ENCODE measurements around the gene DDX52. TPM values are rescaled to one million over a fixed set of nuclear protein-coding genes. Genes with fewer than 3 reads are reported as not detected.
A peak's percentile ranks its signal among the peaks of the same experiment; 100 is the strongest.

The DDX52 gene
- total RNA-seq, 1 donor from 2014 or later: 55.1 TPM

DNA sequence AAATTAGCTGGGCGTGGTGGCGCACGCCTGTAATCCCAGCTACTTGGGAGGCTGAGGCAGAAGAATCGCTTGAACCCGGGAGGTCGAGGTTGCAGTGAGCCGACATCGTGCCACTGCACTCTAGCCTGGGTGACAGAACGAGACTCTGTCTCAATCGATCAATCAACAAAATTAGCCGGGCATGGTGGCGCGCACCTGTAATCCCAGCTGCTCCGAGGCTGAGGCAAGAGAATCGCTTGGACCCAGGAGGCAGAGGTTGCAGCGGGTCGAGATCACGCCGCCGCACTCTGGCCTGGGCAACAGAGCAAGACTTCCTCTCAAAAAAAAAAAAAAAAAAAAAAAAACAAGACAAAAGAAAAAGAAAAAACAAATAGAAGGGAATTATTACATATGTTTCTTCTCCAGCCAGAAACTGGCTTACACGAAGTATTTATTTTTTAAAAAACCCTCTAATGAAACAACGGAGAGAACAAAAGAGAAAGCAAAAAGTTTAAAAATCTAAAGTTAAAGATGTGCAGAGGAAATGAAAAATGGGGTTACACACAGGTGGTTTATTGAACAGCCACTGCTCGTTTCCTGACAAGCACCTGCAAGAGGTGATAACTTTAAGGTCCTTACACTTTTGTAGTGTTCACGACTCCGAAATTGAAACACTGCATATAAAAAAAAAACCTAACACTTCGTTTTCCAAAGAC is 35.5 kb downstream of the DDX52 start:
- Histone ChIP-seq H3K79me2 (ENCODE audit: insufficient read depth, low read length) (peaks cover 57% of the 10 kb centered on the region), H3K27ac (ENCODE audit: low read depth, low read length) (no peak overlapping the region)

DNA sequence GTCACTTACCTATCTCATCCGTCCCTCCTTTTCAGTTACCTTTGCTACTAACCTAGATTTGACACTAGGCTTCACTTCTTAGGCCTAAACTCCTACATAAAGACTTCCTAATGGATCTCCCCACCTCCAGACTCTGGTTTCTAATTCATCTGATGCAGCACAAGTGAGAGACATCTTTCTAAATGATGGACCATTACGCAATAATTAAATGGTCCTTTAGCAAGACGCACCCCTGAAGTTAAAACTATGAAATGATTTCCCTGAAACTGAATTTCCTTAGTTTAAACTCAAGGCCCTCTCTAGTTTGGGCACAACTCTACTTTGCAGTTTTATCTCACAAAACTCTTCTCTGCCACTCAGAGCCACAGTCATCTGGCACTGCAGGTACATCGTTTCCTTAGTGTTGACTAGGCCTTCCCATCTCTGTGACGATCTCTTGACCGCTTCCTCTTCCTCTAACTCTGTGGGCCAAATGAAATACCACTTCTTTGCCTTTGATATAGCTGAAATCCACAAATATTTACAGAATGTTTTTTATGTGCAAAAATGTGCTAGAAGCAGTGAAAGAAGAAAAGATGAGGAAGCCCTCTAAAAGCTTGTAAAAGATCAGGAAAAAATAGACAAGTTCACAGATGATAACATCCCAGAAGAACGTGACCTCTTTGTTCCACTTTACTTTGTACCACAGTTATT is 37.3 kb downstream of the DDX52 start:
- H3K9me3 ChIP-seq (ENCODE audit: insufficient read depth, low read depth, low read length): peaks cover 5% of the 10 kb centered on the region
- no peak overlapping the region for H2AFZ ChIP-seq (ENCODE audit: low read depth, low read length)
- peaks cover 9% of the 10 kb centered on the region for H3K4me1 ChIP-seq (ENCODE audit: insufficient read depth, low read length)
- peak; percentile 42 for DNase-seq (ENCODE audit: low read depth)
- no peak overlapping the region for H3K27ac ChIP-seq (ENCODE audit: low read depth, low read length)
- peaks cover 13% of the 10 kb centered on the region for H4K20me1 ChIP-seq (ENCODE audit: insufficient read depth, low read length)
- peaks cover 1% of the 10 kb centered on the region for H3K9me3 Mint-ChIP-seq (ENCODE audit: unreplicated experiment)
- peaks cover 7% of the 10 kb centered on the region for H3K36me3 ChIP-seq (ENCODE audit: insufficient read depth, low read length)
- H3K79me2 ChIP-seq (ENCODE audit: insufficient read depth, low read length): peaks cover 70% of the 10 kb centered on the region
- no peak overlapping the region for H3K4me2 ChIP-seq (ENCODE audit: low read length)
- H3K4me1 Mint-ChIP-seq (ENCODE audit: low read depth, unreplicated experiment): peaks cover 6% of the 10 kb centered on the region
- no peak overlapping the region for H3K27ac Mint-ChIP-seq (ENCODE audit: unreplicated experiment)
- H3K27me3 Mint-ChIP-seq (ENCODE audit: low read depth, unreplicated experiment): no peaks in the 10 kb centered on the region
- H3K4me3 ChIP-seq (ENCODE audit: insufficient read depth, low read depth, low read length): no peak overlapping the region
- peaks cover 5% of the 10 kb centered on the region for H3K36me3 Mint-ChIP-seq (ENCODE audit: low read depth, unreplicated experiment)
- H3K9ac ChIP-seq (ENCODE audit: low read length): no peak overlapping the region
- no peak overlapping the region for H3K4me3 Mint-ChIP-seq (ENCODE audit: unreplicated experiment)
- H3K27me3 ChIP-seq (ENCODE audit: insufficient read depth, low read length): no peaks in the 10 kb centered on the region
- no peak for FAIRE-seq
- no peak for TF ChIP-seq EZH2 (IDR thresholded peaks at IDR 0.05; ENCODE audit: insufficient read depth, low read length)
- TF ChIP-seq, protein P1, sequence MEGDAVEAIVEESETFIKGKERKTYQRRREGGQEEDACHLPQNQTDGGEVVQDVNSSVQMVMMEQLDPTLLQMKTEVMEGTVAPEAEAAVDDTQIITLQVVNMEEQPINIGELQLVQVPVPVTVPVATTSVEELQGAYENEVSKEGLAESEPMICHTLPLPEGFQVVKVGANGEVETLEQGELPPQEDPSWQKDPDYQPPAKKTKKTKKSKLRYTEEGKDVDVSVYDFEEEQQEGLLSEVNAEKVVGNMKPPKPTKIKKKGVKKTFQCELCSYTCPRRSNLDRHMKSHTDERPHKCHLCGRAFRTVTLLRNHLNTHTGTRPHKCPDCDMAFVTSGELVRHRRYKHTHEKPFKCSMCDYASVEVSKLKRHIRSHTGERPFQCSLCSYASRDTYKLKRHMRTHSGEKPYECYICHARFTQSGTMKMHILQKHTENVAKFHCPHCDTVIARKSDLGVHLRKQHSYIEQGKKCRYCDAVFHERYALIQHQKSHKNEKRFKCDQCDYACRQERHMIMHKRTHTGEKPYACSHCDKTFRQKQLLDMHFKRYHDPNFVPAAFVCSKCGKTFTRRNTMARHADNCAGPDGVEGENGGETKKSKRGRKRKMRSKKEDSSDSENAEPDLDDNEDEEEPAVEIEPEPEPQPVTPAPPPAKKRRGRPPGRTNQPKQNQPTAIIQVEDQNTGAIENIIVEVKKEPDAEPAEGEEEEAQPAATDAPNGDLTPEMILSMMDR (IDR thresholded peaks at IDR 0.05; ENCODE audit: insufficient read depth, low read depth, low read length): no peak

More for the DNA sequence above, 35.5 kb downstream of the DDX52 start:
- H2AFZ ChIP-seq (ENCODE audit: low read depth, low read length): no peak overlapping the region
- H3K27ac Mint-ChIP-seq (ENCODE audit: unreplicated experiment): no peak overlapping the region
- TF ChIP-seq, protein P1 (IDR thresholded peaks at IDR 0.05; ENCODE audit: insufficient read depth, low read depth, low read length): no peak
- no peak for TF ChIP-seq EZH2 (IDR thresholded peaks at IDR 0.05; ENCODE audit: insufficient read depth, low read length)
- peaks cover 1% of the 10 kb centered on the region for H3K9me3 Mint-ChIP-seq (ENCODE audit: unreplicated experiment)
- peaks cover 5% of the 10 kb centered on the region for H3K36me3 Mint-ChIP-seq (ENCODE audit: low read depth, unreplicated experiment)
- H3K4me2 ChIP-seq (ENCODE audit: low read length): peak overlapping the region; percentile 82
- no peaks in the 10 kb centered on the region for H3K27me3 ChIP-seq (ENCODE audit: insufficient read depth, low read length)
- DNase-seq (ENCODE audit: low read depth): no peak
- H3K4me1 Mint-ChIP-seq (ENCODE audit: low read depth, unreplicated experiment): peaks cover 6% of the 10 kb centered on the region
- peak overlapping the region; percentile 94 for H3K4me3 Mint-ChIP-seq (ENCODE audit: unreplicated experiment)
- H3K4me1 ChIP-seq (ENCODE audit: insufficient read depth, low read length): peaks cover 9% of the 10 kb centered on the region
- peaks cover 13% of the 10 kb centered on the region for H4K20me1 ChIP-seq (ENCODE audit: insufficient read depth, low read length)
- peak overlapping the region; percentile 89 for H3K4me3 ChIP-seq (ENCODE audit: insufficient read depth, low read depth, low read length)
- no peak for FAIRE-seq
- peak overlapping the region; percentile 97 for H3K9ac ChIP-seq (ENCODE audit: low read length)
- no peaks in the 10 kb centered on the region for H3K27me3 Mint-ChIP-seq (ENCODE audit: low read depth, unreplicated experiment)
- H3K36me3 ChIP-seq (ENCODE audit: insufficient read depth, low read length): peaks cover 12% of the 10 kb centered on the region
- H3K9me3 ChIP-seq (ENCODE audit: insufficient read depth, low read depth, low read length): peaks cover 5% of the 10 kb centered on the region
